A204.1 (cell line): Measurements from ENCODE around the gene PTCRA.
"Not testable (repeated sequence)": the region's sequence is repeated elsewhere in the genome, so short reads cannot be mapped to it uniquely, and the experiment has no call there.

Source experiments
- FAIRE-seq: peaks from 2 replicates; lab custom pipeline; 2012; peaks lifted over from hg19 to GRCh38; lab: Jason Lieb, UNC

PTCRA gene

DNA sequence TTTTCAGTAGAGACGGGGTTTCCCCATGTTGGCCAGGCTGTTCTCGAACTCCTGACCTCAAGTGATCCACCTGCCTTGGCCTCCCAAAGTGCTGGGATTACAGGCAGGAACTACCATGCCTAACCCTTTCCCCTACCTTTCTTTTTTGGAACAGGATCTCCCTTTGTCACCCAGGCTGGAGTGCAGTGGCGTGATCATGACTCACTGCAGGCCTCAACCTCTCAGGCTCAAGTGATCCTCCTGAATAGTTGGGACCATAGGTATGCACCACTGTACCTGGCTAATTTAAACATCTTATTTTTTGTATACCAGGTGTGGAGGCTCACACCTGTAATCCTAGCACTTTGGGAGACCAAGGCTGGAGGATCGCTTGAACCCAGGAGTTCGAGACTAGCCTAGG, 25.5 kb downstream of the PTCRA start:
- not testable (repeated sequence) for FAIRE-seq

DNA sequence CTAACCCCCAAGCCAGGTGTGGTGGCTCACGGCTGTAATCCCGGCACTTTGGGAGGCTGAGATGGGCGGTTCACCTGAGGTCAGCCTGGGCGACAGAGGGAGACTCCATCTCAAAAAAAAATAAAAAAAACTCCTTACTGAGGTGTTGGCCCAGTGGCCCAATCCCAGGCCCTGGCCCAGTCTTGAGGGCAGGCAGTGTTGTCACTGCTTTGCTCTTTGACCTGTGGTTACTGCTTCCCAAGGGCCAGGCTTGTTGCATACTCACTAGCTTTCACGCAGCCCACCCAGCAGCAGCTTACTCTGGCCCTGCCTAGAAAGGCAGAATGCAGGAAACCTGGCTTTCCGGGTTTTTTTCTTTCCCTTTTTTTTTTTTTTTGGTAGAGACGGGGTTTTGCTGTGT, 26.6 kb downstream of the PTCRA start:
- no peak for FAIRE-seq

GRCh38 chr6:42947950-42948349, 32.1 kb downstream of the PTCRA start:
- no peak for FAIRE-seq

DNA sequence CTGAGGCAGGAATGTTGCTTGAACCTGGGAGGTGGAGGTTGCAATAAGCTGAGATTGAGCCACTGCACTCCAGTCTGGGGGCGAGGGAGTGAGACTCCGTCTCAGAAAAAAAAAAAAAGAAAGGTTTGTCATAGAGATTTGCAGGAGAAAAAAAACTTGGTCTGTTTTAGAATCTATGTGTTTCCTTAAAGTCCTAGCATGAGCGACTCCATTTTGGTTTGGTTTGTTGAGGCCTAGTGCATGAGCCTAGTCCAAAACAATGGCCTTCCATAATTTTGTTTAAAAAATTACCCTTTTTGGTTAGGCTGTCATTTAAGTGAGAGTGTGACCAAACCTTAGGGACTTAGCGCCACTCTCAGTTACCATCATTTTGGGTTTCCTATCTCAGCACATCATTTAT, 36.5 kb downstream of the PTCRA start:
- no peak for FAIRE-seq

DNA sequence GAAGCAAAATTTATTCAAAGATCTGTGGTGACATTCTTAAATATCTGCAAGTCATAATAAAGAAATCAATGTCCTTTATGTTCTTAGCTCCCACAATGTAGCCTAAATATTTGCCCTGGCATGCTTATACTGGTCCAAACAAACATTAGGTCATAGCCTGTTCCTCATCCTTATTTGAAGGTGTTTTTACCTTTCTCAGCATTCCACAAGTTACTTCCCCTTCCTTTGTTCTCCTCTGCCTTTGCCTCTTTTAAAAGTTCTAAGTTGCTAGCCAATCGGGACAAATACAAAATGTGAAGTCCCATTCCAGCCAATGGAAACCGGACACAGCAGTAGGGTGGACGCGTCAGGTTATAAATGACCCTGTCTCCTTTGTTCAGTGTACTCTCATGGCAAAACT, 38.6 kb downstream of the PTCRA start:
- FAIRE-seq: not testable (repeated sequence)

DNA sequence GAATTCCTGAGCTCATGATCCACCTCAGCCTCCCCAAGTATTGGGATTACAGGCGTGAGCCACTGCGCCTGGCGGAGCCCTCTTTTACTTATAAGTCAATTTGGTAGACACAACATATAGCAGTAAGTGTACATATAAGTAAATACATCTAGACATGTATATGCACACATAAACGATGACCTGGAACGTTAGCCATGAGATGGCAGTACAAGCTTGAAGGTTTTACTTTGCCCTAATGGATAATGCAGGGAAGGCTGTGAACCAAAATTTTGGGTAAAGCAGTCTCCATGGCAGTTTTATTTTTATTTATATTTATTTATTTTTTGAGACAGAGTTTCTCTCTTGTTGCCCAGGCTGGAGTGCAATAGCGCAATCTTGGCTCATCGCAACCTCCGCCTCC, 42.3 kb downstream of the PTCRA start:
- no peak for FAIRE-seq

GRCh38 chr6:42959917-42960242, 44.0 kb downstream of the PTCRA start:
- no peak for FAIRE-seq

GRCh38 chr6:42960243-42961019, 44.6 kb downstream of the PTCRA start, which contains the start of gene GNMT:
GNMT (plus strand) TSS chr6:42960754; CDS start chr6:42960768, 14 bp downstream.
- no peak for FAIRE-seq

DNA sequence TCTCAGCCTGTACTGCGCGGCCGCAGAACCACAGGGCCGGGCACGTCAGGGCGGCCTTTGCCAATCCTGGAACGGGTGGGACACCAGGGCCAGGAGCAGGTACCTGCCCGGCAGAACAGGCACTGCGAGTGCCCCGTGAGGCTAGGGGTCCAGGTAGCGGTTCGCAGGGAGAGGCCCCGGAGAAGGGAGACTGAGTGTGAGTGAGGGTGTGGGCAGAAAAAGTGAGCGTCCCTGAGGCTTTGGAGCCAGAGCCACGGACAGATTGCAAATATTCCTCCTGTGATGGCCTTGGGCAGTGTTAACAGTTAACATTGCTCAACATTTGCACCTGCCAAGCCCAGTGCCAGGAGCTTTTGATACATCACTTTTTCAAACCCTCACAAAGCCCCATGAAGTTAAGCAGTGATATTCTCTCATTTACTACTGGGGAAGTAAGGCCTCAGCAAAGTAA, 45.2 kb downstream of the PTCRA start:
- no peak for FAIRE-seq

DNA sequence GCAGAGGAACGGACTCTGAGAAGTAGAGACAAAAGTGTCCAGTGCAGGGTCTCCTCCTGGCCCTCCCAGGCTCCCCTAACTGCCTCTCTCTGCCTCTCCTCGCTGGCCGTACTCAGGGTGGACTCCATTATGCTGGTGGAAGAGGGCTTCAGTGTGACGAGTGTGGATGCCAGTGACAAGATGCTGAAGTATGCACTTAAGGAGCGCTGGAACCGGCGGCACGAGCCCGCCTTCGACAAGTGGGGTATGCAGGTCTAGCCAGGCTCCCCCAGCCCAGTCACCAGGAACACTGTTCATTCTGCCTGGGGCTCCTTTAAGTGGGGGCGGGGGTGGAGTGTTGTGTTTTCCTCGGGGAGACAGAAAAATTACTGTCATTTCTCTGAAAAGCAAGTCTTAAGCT, 46.2 kb downstream of the PTCRA start:
- FAIRE-seq: no peak

DNA sequence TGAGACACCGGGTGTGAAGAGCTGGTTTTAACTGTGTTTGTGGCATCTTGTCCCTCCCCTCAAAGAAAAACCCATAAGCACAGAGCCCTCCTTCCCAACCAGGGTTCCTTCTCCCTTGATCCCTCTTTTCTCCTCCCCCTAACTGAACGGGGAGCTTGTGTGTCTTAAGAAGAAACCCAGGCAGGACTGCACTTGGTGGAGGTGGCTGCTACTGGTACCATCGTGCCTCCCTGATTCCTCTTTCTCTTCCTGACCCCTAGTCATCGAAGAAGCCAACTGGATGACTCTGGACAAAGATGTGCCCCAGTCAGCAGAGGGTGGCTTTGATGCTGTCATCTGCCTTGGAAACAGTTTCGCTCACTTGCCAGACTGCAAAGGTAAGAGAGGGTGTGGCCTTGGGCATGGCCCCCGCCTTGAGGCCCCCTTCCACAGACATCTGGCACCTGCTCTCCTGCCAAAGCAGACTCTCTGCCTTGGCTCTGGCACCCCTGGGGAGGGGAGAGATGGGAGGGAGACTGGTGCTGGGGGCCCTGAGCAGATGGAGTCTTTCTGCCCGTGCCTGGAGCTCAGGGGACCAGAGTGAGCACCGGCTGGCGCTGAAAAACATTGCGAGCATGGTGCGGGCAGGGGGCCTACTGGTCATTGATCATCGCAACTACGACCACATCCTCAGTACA, 46.8 kb downstream of the PTCRA start:
- no peak for FAIRE-seq

DNA sequence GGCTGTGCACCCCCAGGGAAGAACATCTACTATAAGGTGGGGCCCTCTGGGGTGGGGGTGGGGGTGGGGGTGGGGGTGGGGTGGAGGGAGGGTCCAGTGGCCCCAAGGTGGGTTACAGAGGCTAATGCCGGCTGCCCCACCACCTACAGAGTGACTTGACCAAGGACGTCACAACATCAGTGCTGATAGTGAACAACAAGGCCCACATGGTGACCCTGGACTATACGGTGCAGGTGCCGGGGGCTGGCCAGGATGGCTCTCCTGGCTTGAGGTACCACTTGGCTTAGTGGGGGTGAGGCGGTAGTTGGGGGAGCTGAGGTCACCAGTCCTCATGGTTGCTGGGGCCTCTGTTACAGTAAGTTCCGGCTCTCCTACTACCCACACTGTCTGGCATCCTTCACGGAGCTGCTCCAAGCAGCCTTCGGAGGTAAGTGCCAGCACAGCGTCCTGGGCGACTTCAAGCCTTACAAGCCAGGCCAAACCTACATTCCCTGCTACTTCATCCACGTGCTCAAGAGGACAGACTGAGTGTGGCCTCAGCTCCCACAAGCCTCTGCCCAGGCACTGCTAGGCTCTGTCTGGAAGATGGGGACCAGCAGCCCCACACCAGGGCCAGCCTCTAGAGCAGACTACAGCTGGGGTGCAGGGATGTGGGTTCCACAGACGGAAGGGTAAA, 47.5 kb downstream of the PTCRA start:
- no peak for FAIRE-seq

GRCh38 chr6:42963855-42964605, 48.2 kb downstream of the PTCRA start:
- no peak for FAIRE-seq

DNA sequence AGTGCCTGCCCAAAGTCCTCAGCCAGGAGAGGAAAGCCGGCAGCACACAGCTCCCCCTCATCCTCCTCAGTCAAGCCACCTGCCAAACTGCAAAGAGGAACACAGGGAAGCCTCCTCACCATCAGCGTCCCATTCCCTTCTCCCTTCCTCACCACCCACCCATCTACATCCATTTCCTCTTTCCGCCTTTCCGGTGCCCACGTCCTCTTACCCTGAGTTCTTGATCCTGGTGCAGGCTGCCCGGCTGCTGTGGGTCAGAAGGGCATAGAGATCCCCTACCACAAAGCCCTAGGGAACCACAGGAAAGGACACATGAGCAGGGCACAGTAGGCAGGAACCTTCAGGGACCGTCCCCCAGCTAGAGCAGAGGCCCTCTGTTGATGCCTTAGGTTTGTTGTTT, 50.7 kb downstream of the PTCRA start:
- FAIRE-seq: no peak

DNA sequence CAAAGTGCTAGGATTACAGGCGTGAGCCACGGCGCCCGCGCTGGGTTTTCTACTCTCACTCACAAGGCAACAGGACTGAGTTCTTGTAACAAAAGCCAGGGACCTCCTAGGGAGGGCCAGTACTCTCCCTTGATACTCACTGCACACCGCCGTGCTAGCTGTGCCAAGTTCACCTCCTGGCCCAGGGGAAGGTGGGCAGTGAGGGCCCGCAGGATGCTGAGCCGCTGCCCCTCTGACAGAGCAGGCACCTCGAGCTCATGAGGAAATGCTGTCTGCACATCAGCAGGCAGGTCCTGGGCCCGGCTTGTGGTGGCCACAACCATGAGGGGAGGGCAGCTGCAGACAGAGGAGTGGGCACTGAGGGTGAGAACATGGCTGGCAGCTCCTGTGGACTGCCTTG, 51.4 kb downstream of the PTCRA start:
- FAIRE-seq: no peak

DNA sequence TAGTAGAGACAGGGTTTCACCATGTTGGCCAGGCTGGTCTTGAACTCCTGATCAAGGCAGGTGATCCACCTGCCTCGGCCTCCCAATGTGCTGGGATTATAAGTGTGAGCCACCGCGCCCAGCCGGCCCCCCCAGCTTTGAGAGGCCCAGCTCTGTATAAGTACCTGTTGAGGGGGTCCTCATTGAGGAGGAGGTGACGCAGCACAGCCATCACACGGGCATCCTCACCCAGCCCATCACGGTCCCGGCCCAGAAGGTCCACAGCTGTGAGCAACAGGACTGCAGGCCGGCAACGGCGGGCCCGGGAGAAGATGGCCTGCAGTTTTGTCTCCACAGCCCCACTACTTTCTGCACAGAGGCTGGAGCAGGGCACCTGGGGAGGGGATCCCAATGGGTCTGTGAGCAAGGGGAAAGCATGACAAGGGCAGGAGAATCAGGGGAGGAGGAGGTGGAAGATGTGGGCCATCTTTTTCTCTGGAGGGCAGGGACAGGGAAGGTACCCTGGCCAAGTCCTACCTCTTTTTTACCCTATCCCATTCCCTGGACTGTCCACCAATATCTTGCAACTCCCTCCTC, 52.4 kb downstream of the PTCRA start:
- no peak for FAIRE-seq

GRCh38 chr6:42968783-42969182, 52.9 kb downstream of the PTCRA start:
- no peak for FAIRE-seq

DNA sequence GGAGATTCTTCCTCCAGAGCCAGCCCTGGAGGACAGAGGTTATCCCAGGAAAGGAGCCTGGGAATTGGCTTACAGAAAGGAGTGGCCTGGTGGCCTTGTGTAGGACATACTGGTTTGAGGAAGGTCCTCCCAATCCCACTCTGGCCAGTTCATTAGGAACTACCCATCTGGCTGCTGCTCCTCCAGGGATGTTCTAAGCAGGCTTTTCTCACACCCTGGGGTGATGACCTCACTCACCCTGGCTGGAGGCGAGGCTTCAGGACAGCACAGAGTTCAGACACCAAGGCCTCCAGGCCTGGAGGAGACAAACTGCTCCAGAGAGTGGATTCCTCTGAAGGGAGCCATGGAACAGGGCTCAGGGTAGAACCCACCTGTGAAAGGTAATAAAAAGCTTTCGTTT, 53.6 kb downstream of the PTCRA start:
- FAIRE-seq: no peak

- FAIRE-seq: no peak
Observed at GRCh38 chr6:42969934-42970333, 54.1 kb downstream of the PTCRA start.

DNA sequence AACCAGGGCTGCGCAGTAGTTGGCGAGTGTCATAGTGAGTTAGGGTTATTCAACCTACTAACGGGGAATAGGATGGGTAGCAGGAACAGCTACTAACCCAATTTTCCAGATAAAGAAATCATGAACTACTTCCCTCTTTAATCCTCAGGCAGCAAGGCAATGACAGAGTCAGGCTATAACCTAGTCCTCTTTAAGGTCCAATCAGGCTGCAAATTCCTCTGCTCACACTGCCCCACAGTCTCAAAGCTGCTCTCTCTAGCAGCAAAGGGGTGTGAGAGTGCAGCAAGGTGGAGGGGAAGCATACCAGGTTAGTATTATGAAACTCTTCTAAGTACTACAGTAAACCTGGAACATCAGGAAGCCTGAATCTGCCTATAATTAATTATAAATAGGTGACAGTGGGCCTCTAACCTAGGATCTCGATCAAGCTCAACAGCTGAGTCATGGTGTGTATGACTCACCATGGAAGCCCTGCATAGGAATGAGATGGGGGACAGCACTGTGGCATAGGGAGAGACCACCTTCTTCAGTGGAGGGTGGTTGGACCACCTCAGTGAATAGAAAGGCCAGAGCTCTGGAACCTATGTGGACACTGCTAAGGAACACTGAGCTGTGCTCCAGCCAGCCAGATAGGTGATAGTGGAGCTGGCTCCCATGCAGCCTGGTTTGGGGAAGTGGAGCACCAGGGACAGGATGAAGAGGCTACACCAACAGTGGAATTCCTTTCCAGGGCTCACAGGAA, 55.2 kb downstream of the PTCRA start:
- no peak for FAIRE-seq

GRCh38 chr6:42971746-42972327, 56.0 kb downstream of the PTCRA start:
- FAIRE-seq: no peak
